ENCODE measurements around the gene H19. TPM values are rescaled to one million over a fixed set of nuclear protein-coding genes. Genes with fewer than 3 reads are reported as not detected.

The H19 gene
- total and polyA plus RNA-seq, 12 donors, result 235 to 1,965 (median 408) TPM

GRCh38 chr11:1969776-1970175 lies 27.9 kb downstream of the H19 start:
- Histone ChIP-seq H3K27me3 (no peaks in the 10 kb centered on the region), H3K27ac (no peak overlapping the region), H3K4me1 (no peaks in the 10 kb centered on the region), H3K4me3 (no peak overlapping the region), H3K36me3 (no peaks in the 10 kb centered on the region), H3K9me3 (no peaks in the 10 kb centered on the region)
- no peak for TF ChIP-seq CTCF (IDR thresholded peaks at IDR 0.05)
- no CpG with 5 or more reads among the region's 23 CpGs for WGBS, 2 donors
- ATAC-seq (no peak), DNase-seq (no peak)
- intact Hi-C loops (cut with DNase I), result no loop called here

GRCh38 chr11:1969035-1969434 lies 28.6 kb downstream of the H19 start:
- intact Hi-C loops (cut with DNase I), result no loop called here
- Histone ChIP-seq H3K36me3 (no peaks in the 10 kb centered on the region), H3K4me3 (no peak overlapping the region), H3K27me3 (no peaks in the 10 kb centered on the region), H3K27ac (no peak overlapping the region), H3K9me3 (no peaks in the 10 kb centered on the region), H3K4me1 (no peaks in the 10 kb centered on the region)
- DNase-seq (no peak), ATAC-seq (peak; percentile 63 to 78 (median 70))
- no peak for TF ChIP-seq CTCF (IDR thresholded peaks at IDR 0.05)
- no CpG with 5 or more reads among the region's 21 CpGs for WGBS, 2 donors

GRCh38 chr11:1968454-1969002 lies 29.1 kb downstream of the H19 start:
- no peak for TF ChIP-seq CTCF (IDR thresholded peaks at IDR 0.05)

GRCh38 chr11:1967641-1968225 lies 29.9 kb downstream of the H19 start:
- no peaks in the 10 kb centered on the region for H3K4me1 ChIP-seq

More at GRCh38 chr11:1968454-1969002, 29.1 kb downstream of the H19 start:
- H3K9me3 ChIP-seq, result no peaks in the 10 kb centered on the region
- no peaks in the 10 kb centered on the region for H3K36me3 ChIP-seq
- ATAC-seq (peak; percentile 19 to 71 (median 51)), DNase-seq (no peak)
- H3K27ac ChIP-seq, result no peak overlapping the region
- H3K4me1 ChIP-seq, result no peaks in the 10 kb centered on the region
- H3K4me3 ChIP-seq, result no peak overlapping the region
- intact Hi-C loops (cut with DNase I), result no loop called here
- WGBS, 2 donors, result no CpG with 5 or more reads among the region's 24 CpGs
- H3K27me3 ChIP-seq, result no peaks in the 10 kb centered on the region

More at GRCh38 chr11:1967641-1968225, 29.9 kb downstream of the H19 start:
- ATAC-seq (peak in 7 of 8 donors; percentile 5 to 71 (median 54)), DNase-seq (peak in 1 of 2 donors; percentile 11)
- Histone ChIP-seq H3K27me3 (no peaks in the 10 kb centered on the region), H3K9me3 (no peaks in the 10 kb centered on the region), H3K36me3 (no peaks in the 10 kb centered on the region), H3K4me3 (no peak overlapping the region), H3K27ac (no peak overlapping the region)
- TF ChIP-seq CTCF (IDR thresholded peaks at IDR 0.05), result no peak
- intact Hi-C loops (cut with DNase I), result no loop called here
- WGBS, 2 donors, result 7% methylated on average over 3 of the region's 21 CpGs; no CpG with 5 or more reads in 1 of the 2 donors

All from heart right ventricle (tissue), 16 donors.